ENCODE measurements around the gene RTN4.

DNA sequence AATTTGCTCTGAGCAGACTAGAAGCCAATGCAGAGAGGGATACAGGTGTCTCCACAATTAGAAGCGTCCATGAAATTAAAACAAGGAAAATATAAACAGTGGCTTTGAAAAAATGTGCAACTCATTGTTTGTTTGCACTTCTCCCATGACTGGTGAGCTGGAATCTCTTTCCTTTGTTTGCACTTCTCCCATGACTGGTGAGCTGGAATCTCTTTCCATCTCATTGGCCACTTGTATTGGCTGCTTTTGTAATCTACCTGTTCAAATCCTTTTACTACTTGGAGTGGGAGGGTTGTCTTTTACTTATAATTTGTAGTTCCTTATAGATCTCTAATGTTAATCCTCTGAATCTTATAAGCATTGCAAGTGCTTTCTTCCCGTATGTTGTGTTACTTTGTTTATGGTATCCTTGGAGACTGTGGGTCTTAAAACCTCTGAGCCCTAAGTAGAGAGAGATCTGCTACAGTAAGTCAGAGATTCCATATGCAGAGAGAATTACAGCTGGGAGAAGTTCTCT lies 94.1 kb downstream of the RTN4 start:
- TF ChIP-seq POLR2AphosphoS5 (IDR thresholded peaks at IDR 0.05) (no peak), POLR2A (IDR thresholded peaks at IDR 0.05) (no peak)
- TF ChIP-seq, protein P1, sequence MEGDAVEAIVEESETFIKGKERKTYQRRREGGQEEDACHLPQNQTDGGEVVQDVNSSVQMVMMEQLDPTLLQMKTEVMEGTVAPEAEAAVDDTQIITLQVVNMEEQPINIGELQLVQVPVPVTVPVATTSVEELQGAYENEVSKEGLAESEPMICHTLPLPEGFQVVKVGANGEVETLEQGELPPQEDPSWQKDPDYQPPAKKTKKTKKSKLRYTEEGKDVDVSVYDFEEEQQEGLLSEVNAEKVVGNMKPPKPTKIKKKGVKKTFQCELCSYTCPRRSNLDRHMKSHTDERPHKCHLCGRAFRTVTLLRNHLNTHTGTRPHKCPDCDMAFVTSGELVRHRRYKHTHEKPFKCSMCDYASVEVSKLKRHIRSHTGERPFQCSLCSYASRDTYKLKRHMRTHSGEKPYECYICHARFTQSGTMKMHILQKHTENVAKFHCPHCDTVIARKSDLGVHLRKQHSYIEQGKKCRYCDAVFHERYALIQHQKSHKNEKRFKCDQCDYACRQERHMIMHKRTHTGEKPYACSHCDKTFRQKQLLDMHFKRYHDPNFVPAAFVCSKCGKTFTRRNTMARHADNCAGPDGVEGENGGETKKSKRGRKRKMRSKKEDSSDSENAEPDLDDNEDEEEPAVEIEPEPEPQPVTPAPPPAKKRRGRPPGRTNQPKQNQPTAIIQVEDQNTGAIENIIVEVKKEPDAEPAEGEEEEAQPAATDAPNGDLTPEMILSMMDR (IDR thresholded peaks at IDR 0.05 in 8 of 11, conservative IDR thresholded peaks at IDR 0.05 in 3 of 11): no peak

Data from spleen (tissue), 7 donors.